Heart right ventricle (tissue), 16 donors: Measurements from ENCODE around the gene CAPN13. TPM values are rescaled to one million over a fixed set of nuclear protein-coding genes. Genes with fewer than 3 reads are reported as not detected.

Experiments used
- ATAC-seq, 8 donors: fragments of 200-7000 bp; cut with Tn5 transposase; one replicate each; pipeline ENCODE4 v1.9.1; 2020; ENCODE audit warnings: mild to moderate bottlenecking in 8 of 8, moderate library complexity in 8 of 8, moderate number of reproducible peaks in 1 of 8
- DNase-seq, 2 donors: peaks; one replicate each; pipeline ENCODE4 v3.0.0-alpha.2; 2020
- H3K27ac ChIP-seq, 10 donors: fragments of 200-600 bp; sonication (generic) in 2 of 10; one replicate each; pipeline versions ENCODE4 v1.5.0 to v1.8.0; 2020 to 2022; ENCODE audit warnings: mild to moderate bottlenecking in 3 of 10
- H3K27me3 ChIP-seq, 7 donors: fragments of 200-600 bp; one replicate each; pipeline ENCODE4 v1.8.0; 2021 to 2022; ENCODE audit warnings: mild to moderate bottlenecking in 2 of 7
- H3K36me3 ChIP-seq, 9 donors: fragments of 200-600 bp; sonication (generic) in 1 of 9; one replicate each; pipeline versions ENCODE4 v1.5.0 to v1.8.0; 2020 to 2022; ENCODE audit warnings: mild to moderate bottlenecking in 2 of 9
- H3K4me1 ChIP-seq, 9 donors: fragments of 200-600 bp; sonication (generic) in 1 of 9; one replicate each; pipeline versions ENCODE4 v1.5.0 to v1.8.0; 2020 to 2022; ENCODE audit warnings: mild to moderate bottlenecking in 4 of 9
- H3K4me3 ChIP-seq, 10 donors: fragments of 200-600 bp; sonication (generic) in 2 of 10; one replicate each; pipeline versions ENCODE4 v1.5.0 to v1.8.0; 2020 to 2022; ENCODE audit warnings: mild to moderate bottlenecking in 7 of 10, moderate library complexity in 2 of 10
- H3K9me3 ChIP-seq, 11 donors: fragments of 200-600 bp in 10 of 11; sonication (generic) in 2 of 11; one replicate each; pipeline versions ENCODE4 v1.5.0 to v1.8.0; 2013 to 2022; ENCODE audit warnings: mild to moderate bottlenecking in 2 of 11, control low read depth in 1 of 11, moderate library complexity in 1 of 11
- WGBS, 2 donors: extraction: QIAGEN DNeasy Blood & Tissue Kit; methylation state at CpG; one replicate each; pipeline ENCODE4 v1.1.7; 2013; ENCODE audit warnings: inconsistent platforms in 1 of 2; 5-methylcytosine and 5-hydroxymethylcytosine counted together
- intact Hi-C, 10 donors: fragments of 100-400 bp; cut with DNase I; formaldehyde crosslinking; loops; one replicate each; pipeline versions ENCODE4 v1.11.1 to v1.14.2; 2022
- polyA plus RNA-seq, 2 donors: library from polyadenylated mRNA; stranded (reverse); fragments of 200-250 nt; gene quantifications; one replicate each; pipeline ENCODE4 v1.2.3, GENCODE V29; 2013
- total RNA-seq, 10 donors: library from RNA; stranded (reverse); fragmentation: NEBNext Ultra II Directional in 3 of 10; extraction: Animal tissue kit (Norgen Biotek cat#: 25700) in 3 of 10; gene quantifications; one replicate each; pipeline versions ENCODE4 v1.2.1 to v1.2.4, GENCODE V29; 2021 to 2023
- TF ChIP-seq, protein P1 (sequence below), 9 donors: fragments of 200-600 bp; sonication (generic) in 2 of 9; IDR thresholded peaks; one replicate each; pipeline versions ENCODE4 v1.5.0 to v1.8.0; 2021 to 2022; ENCODE audit warnings: antibody characterized with exemption in 9 of 9, mild to moderate bottlenecking in 5 of 9, moderate library complexity in 1 of 9
- donor health status: Arrhythmogenic right ventricular cardiomyopathy.
- donor health status: ischemic (EF 13 %, LVEDD 7.1; RV severe dilation, severe dysfunction).
- donor health status: healthy with polysubstance abuse.
- donor health status: DM: no; HTN: yes; CAD: no.
- donor health status: DM: no; HTN: no; CAD: no.
- donor health status: ischemic (EF 25% LVEDD 6.9; RV normal size, moderate dysfunction).
- donor health status: ischemic (EF 25% LVEDD 5.7; RV mildly dilated, moderate dysfunction).
- donor health status: healthy.
- donor health status: DM: yes; HTN: yes; CAD: no.
- donor health status: Ischemic cardiomyopathy.
- donor health status: ischemic (EF 35%, LVEDD 5.7; RV mildly dilated, moderate dysfunction).
- donor health status: nonischemic (EF 11% LVEDD 7.7; RV severe dilation, severe dysfunction).
- donor health status: DM: yes; HTN: yes; CAD: no.
- donor health status: PGD.
- donor health status: ischemic (EF 29% LVEDD 5.4; RV normal size, mild dysfunction).
- donor health status: nonischemic (EF 23%, LVEDD 6.1; RV moderate dilation, normal function).

Gene CAPN13
- total and polyA plus RNA-seq, 12 donors = 0.09 TPM; not detected in 11

DNA sequence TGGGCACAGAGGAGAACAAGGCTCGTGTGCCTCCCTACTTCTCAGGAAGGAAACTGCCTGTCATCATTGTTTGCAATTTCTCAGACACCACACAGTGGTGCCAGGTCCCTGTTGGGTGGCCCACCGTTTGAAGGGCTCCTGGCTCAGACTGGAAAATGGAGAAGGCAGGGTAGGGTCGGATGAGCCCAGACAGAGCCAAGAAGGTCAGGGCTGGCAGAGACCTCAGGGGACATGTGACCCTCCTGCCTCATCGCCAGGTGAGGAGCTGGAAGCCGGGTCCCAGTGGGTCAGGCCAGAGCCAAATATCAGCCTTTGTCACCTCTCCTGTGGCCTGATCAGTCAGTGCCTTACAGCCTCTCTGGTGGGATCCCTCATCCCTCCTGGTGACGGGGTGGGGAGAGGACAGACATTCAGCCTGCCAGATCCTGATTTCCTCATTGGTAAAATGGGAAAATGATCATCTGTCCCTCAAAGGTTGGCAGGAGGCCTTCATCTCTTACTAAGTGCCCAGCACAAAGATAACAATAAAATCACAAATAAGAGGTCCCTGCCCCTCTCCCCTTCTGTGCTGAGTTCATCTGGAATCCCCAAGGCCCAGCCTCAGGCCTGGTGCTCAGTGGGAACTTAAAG lies 117.6 kb downstream of the CAPN13 start:
- Histone ChIP-seq H3K9me3 (no peaks in the 10 kb centered on the region), H3K4me3 (no peak overlapping the region), H3K36me3 (no peaks in the 10 kb centered on the region), H3K27me3 (no peaks in the 10 kb centered on the region), H3K27ac (peak overlapping the region; percentile 56 to 87 (median 82)), H3K4me1 (peaks cover 3 to 45% (median 24%) of the 10 kb centered on the region in 9 donors)
- ATAC-seq = peak in 6 of 8 donors; percentile 11 to 54 (median 34)
- WGBS, 2 donors = 44 to 56% methylated on average over 6 of the region's 6 CpGs
- DNase-seq = no peak
- intact Hi-C loops = loop anchor here in 5 of 10 donors (5.0 to 10.0 kb wide), 8 partner anchors 62 to 355 kb away; partner anchors contain the start of gene LCLAT1 (in 1 of the 5)
- TF ChIP-seq, protein P1, sequence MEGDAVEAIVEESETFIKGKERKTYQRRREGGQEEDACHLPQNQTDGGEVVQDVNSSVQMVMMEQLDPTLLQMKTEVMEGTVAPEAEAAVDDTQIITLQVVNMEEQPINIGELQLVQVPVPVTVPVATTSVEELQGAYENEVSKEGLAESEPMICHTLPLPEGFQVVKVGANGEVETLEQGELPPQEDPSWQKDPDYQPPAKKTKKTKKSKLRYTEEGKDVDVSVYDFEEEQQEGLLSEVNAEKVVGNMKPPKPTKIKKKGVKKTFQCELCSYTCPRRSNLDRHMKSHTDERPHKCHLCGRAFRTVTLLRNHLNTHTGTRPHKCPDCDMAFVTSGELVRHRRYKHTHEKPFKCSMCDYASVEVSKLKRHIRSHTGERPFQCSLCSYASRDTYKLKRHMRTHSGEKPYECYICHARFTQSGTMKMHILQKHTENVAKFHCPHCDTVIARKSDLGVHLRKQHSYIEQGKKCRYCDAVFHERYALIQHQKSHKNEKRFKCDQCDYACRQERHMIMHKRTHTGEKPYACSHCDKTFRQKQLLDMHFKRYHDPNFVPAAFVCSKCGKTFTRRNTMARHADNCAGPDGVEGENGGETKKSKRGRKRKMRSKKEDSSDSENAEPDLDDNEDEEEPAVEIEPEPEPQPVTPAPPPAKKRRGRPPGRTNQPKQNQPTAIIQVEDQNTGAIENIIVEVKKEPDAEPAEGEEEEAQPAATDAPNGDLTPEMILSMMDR (IDR thresholded peaks at IDR 0.05) = no peak

DNA sequence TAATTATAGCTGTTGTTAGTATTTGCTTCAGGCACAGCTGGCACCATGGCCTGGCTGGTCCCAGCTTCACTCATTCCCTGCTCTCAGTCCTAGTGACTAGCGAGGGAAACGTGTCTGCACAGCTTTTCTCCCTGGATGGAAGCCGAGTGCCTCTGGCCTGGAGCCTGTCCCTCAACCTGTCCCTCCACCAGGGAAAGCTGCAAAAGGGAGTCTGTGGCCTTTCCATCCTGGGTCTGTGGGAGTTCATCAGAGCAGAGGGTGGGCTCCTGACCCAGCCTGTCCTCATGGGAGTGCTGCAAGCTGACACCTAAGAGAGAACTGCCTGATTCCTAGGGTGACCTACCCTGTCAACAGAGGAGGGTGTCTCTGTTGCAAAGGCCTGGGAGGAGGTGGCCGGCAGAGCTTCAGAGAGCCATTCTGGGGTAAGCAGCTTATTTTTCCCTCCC lies 118.3 kb downstream of the CAPN13 start:
- WGBS, 2 donors = 43 to 51% methylated on average over 4 of the region's 4 CpGs
- H3K27ac ChIP-seq = peak overlapping the region; percentile 56 to 87 (median 82)
- no peaks in the 10 kb centered on the region for H3K9me3 ChIP-seq
- TF ChIP-seq, protein P1 (IDR thresholded peaks at IDR 0.05) = no peak
- DNase-seq = peak; percentile 49 to 68
- intact Hi-C loops = loop anchor here in 3 of 10 donors (5.0 to 10.0 kb wide), 3 partner anchors 62 to 164 kb away; no protein-coding TSS in a partner anchor
- peaks cover 3 to 39% (median 18%) of the 10 kb centered on the region in 9 donors for H3K4me1 ChIP-seq
- ATAC-seq = peak; percentile 59 to 84 (median 77)
- no peaks in the 10 kb centered on the region for H3K36me3 ChIP-seq
- H3K27me3 ChIP-seq = no peaks in the 10 kb centered on the region
- no peak overlapping the region for H3K4me3 ChIP-seq

DNA sequence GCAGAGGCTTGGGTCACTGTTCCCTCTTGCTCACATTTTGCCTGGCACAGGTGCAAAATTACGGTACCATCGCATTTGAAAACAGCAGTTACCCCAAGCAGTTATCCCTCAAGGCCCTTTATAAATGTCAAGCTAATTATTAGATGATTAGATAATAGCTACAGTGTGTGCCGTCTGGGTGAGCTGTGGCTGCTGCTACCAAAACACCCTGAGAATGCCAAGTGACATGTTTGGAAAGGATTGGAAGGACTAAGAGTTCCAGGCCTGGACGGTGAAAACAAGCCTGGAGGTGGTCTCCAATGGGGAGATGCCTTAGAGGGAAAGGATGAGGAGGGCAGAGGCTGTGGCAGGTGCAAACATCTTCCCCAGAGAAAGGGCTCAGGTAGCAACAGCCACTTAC lies 120.6 kb downstream of the CAPN13 start:
- Histone ChIP-seq H3K27me3 (no peaks in the 10 kb centered on the region), H3K27ac (peak overlapping the region in 3 of 10 donors; percentile 16 to 35 (median 34)), H3K4me3 (no peak overlapping the region), H3K36me3 (no peaks in the 10 kb centered on the region), H3K4me1 (peaks cover 0 to 32% (median 14%) of the 10 kb centered on the region in 9 donors), H3K9me3 (no peaks in the 10 kb centered on the region)
- TF ChIP-seq, protein P1 (IDR thresholded peaks at IDR 0.05) = no peak
- ATAC-seq = peak in 1 of 8 donors; percentile 23
- DNase-seq = no peak
- WGBS, 2 donors = 42 to 52% methylated on average over 4 of the region's 4 CpGs
- intact Hi-C loops = loop anchor here in 3 of 10 donors (5.0 to 10.0 kb wide), 3 partner anchors 59 to 162 kb away; no protein-coding TSS in a partner anchor

DNA sequence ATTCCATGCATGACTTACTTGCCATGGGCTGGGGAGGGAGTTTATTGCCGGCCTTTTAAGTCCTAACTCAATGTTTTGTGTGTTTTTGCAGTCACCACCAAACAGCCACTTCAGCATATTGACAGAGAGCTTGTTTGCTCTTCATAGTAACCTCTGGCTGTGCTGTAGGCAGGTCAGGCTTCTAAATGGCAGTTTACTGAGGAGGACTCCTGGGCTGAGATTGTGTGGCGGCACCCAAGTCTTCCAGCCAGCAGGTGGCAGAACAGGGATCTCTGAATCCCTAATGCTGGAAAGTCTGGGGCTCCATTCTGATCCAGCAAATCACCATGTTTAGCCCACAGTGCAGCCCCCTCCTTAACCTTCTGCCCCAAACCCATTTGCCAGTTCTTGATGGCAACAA lies 121.2 kb downstream of the CAPN13 start:
- Histone ChIP-seq H3K9me3 (no peaks in the 10 kb centered on the region), H3K36me3 (no peaks in the 10 kb centered on the region), H3K4me3 (no peak overlapping the region), H3K27me3 (no peaks in the 10 kb centered on the region), H3K4me1 (peaks cover 0 to 32% (median 14%) of the 10 kb centered on the region in 9 donors), H3K27ac (peak overlapping the region in 1 of 10 donors; percentile 35)
- 82 to 89% methylated on average over 2 of the region's 2 CpGs for WGBS, 2 donors
- ATAC-seq = no peak
- TF ChIP-seq, protein P1 (IDR thresholded peaks at IDR 0.05) = peak in 6 of 9 donors; percentile 22 to 51 (median 30)
- intact Hi-C loops = loop anchor here in 3 of 10 donors (5.0 to 10.0 kb wide), 3 partner anchors 59 to 161 kb away; no protein-coding TSS in a partner anchor
- DNase-seq = no peak
